GM12878 (cell line): ENCODE measurements around the gene EIF5A. TPM values are rescaled to one million over a fixed set of nuclear protein-coding genes. Genes with fewer than 3 reads are reported as not detected.

ENCODE experiments used
- ATAC-seq: fragments of 200-7000 bp; cut with Tn5 transposase; 3 replicates; pipeline ENCODE4 v1.9.1; 2020; ENCODE audit warnings: mild to moderate bottlenecking, moderate library complexity
- BruUV-seq: library from RNA; stranded (reverse); fragments of 400-500 nt; replicated peaks from 2 replicates; lab custom pipeline; 2021; lab: Mats Ljungman, UMichigan
- CTCF ChIA-PET: fragments of 300-600 bp; sonication (Branson Sonifier 250); formaldehyde crosslinking; extraction: SDS; loops from one replicate; lab custom pipeline; 2021; ENCODE audit warnings: inconsistent platforms; lab: Yijun Ruan, JAX
- POLR2A ChIA-PET: fragments of 350-600 bp; formaldehyde crosslinking; extraction: SDS; loops from one replicate; lab custom pipeline; 2021; ENCODE audit warnings: inconsistent platforms; lab: Charles Lee
- RAD21 ChIA-PET: fragments of 300-600 bp; sonication (Branson Sonifier 250); formaldehyde crosslinking; loops from one replicate; lab custom pipeline; 2023; ENCODE audit warnings: antibody characterized with exemption; ENCODE audit not compliant: unreplicated experiment; lab: Charles Lee
- SMC1A ChIA-PET: fragments of 300-600 bp; sonication (Branson Sonifier 250); formaldehyde crosslinking; loops from one replicate; lab custom pipeline; 2023; ENCODE audit not compliant: unreplicated experiment, uncharacterized antibody; lab: Charles Lee
- DNase-seq: peaks from one replicate; pipeline ENCODE4 v3.0.0-alpha.2; 2011; ENCODE audit warnings: low read depth, low spot score
- FAIRE-seq: peaks from 3 replicates; lab custom pipeline; 2011; peaks lifted over from hg19 to GRCh38; lab: Jason Lieb, UNC
- H2AFZ ChIP-seq: 2 replicates; pipeline ENCODE4 v1.6.0; 2011; ENCODE audit warnings: low read depth, low read length, control low read depth; ENCODE audit not compliant: control insufficient read depth
- H3K27ac ChIP-seq: 2 replicates; pipeline ENCODE4 v1.5.1; 2011; ENCODE audit warnings: control low read depth; ENCODE audit not compliant: control insufficient read depth, insufficient read depth
- H3K27me3 ChIP-seq, 2 experiments: replicated peaks in 1 of 2; 2 replicates each; pipeline versions ENCODE4 v1.6.0 to v1.6.1; 2011; ENCODE audit warnings: low read length in 1 of 2; ENCODE audit not compliant: control insufficient read depth in 2 of 2, insufficient read depth in 2 of 2
- H3K36me3 ChIP-seq, 2 experiments: 2 replicates each; pipeline ENCODE4 v1.5.1; 2011; ENCODE audit warnings: low read length in 1 of 2; ENCODE audit not compliant: control insufficient read depth in 2 of 2, insufficient read depth in 2 of 2
- H3K4me1 ChIP-seq: 2 replicates; pipeline ENCODE4 v1.6.1; 2011; ENCODE audit warnings: mild to moderate bottlenecking, low read length, moderate library complexity, mixed read lengths; ENCODE audit not compliant: control insufficient read depth, insufficient read depth
- H3K4me2 ChIP-seq: 2 replicates; pipeline ENCODE4 v1.6.0; 2011; ENCODE audit warnings: control low read depth; ENCODE audit not compliant: control insufficient read depth, insufficient read depth
- H3K4me3 ChIP-seq: fragments of 200-600 bp; sonication (generic); 2 replicates; pipeline ENCODE4 v1.5.1; 2016
- H3K79me2 ChIP-seq: 2 replicates; pipeline ENCODE4 v1.6.0; 2011; ENCODE audit warnings: low read length; ENCODE audit not compliant: control insufficient read depth, insufficient read depth
- H3K9ac ChIP-seq: 2 replicates; pipeline ENCODE4 v1.8.0; 2011; ENCODE audit warnings: low read length, control low read depth, mixed read lengths; ENCODE audit not compliant: control insufficient read depth, insufficient read depth
- H3K9me3 ChIP-seq: replicated peaks from 3 replicates; pipeline ENCODE4 v1.5.1; 2011; ENCODE audit warnings: mild to moderate bottlenecking, low read length; ENCODE audit not compliant: control insufficient read depth, insufficient read depth
- H4K20me1 ChIP-seq: 2 replicates; pipeline ENCODE4 v1.6.0; 2011; ENCODE audit not compliant: control insufficient read depth, insufficient read depth
- ATF2 ChIP-seq: IDR thresholded peaks from 2 replicates; pipeline ENCODE4 v1.6.1; 2012; ENCODE audit warnings: low read length, inconsistent platforms
- BACH1 ChIP-seq: fragments of 450-650 bp; IDR thresholded peaks from 2 replicates; pipeline ENCODE4 v1.6.1; 2017; ENCODE audit warnings: mild to moderate bottlenecking, borderline replicate concordance
- HSF1 ChIP-seq: fragments of 150-350 bp; IDR thresholded peaks from 2 replicates; pipeline ENCODE4 v1.6.1; 2014; ENCODE audit warnings: mild to moderate bottlenecking, low read depth, low read length
- POLR2A ChIP-seq: IDR thresholded peaks from 2 replicates; pipeline ENCODE4 v1.6.1; 2011; ENCODE audit warnings: low read depth, mild to moderate bottlenecking, low read length
- WGBS: methylation state at CpG from one replicate; pipeline ENCODE4 v1.1.6; 2016; ENCODE audit warnings: low lambda C conversion rate; ENCODE audit not compliant: insufficient replicate concordance, insufficient coverage; ENCODE audit errors: missing lambda C conversion rate; 5-methylcytosine and 5-hydroxymethylcytosine counted together
- in situ Hi-C: fragments of 300-500 bp; cut with MboI; formaldehyde crosslinking; loops from 9 replicates; pipeline ENCODE4 v1.14.3; 2018; ENCODE audit warnings: mixed read lengths
- intact Hi-C: fragments of 100-400 bp; cut with micrococcal nuclease; formaldehyde crosslinking; loops from one replicate; pipeline ENCODE4 v1.14.2; 2022; ENCODE audit not compliant: unreplicated experiment
- polyA plus RNA-seq, 11 experiments: library from polyadenylated mRNA; depleted of rRNA in 4 of 11; unstranded in 6 of 11; stranded (reverse) in 5 of 11; fragments of >200 nt; fragmentation: Nextera tagmentation in 4 of 11; fragmentation: Illumina TruSeq in 1 of 11; extraction: Ambion mirVana in 4 of 11; extraction: Trizol in 1 of 11; gene quantifications; 1 replicate in 1 of 11; 2 replicates in 10 of 11; pipeline versions ENCODE4 v1.2.1 to v1.2.3, GENCODE V29; 2011 to 2016; ENCODE audit warnings: inconsistent platforms in 2 of 11, missing spikeins in 2 of 11, low read depth in 1 of 11
- total RNA-seq, 4 experiments: library from RNA; depleted of rRNA in 3 of 4; stranded (reverse); fragments of >200 nt in 3 of 4; fragmentation: Illumina TruSeq in 1 of 4; extraction: Trizol in 1 of 4; gene quantifications; 2 replicates each; pipeline versions ENCODE4 v1.2.1 to v1.2.3, GENCODE V29; 2013 to 2021

EIF5A gene
- total and polyA plus RNA-seq, 10 of the 15 experiments (the other 5 are each of a cell fraction or from before 2014, with no cell fraction given): 26.5 to 1,792 (median 944) TPM

- TF ChIP-seq HSF1: no peak
- no peak for TF ChIP-seq ATF2
Measured at GRCh38 chr17:7326186-7326585, 18.8 kb downstream of the EIF5A start (continued).

GRCh38 chr17:7327056-7327455, 19.6 kb downstream of the EIF5A start:
- no peak overlapping the region for H3K4me3 ChIP-seq

More at GRCh38 chr17:7327056-7327455, 19.6 kb downstream of the EIF5A start:
- FAIRE-seq: no peak
- no peaks in the 10 kb centered on the region for H3K9me3 ChIP-seq
- H3K79me2 ChIP-seq: peaks cover 17% of the 10 kb centered on the region
- TF ChIP-seq POLR2A (no peak), BACH1 (no peak)
- TF ChIP-seq, all 136 proteins: peak for 0
- no peak overlapping the region for H3K9ac ChIP-seq
- H3K27me3 ChIP-seq: no peaks in the 10 kb centered on the region
- in situ Hi-C loops (no loop called here), intact Hi-C loops (no loop called here)
- TSS peak; percentile 30 for BruUV-seq
- RAD21 ChIA-PET: interaction anchor here (1.5 to 2.2 kb wide), 2 partner anchors 10 to 27 kb away, joined by 3 to 10 read pairs; partner anchors contain the start of gene ACAP1
- no peak overlapping the region for H3K27ac ChIP-seq
- no peak overlapping the region for H3K4me2 ChIP-seq
- SMC1A ChIA-PET: interaction anchor here (0.9 to 3.5 kb wide), 2 partner anchors 10 to 77 kb away, joined by 3 to 21 read pairs; partner anchors contain the start of genes ACAP1 and TMEM256
- CTCF ChIA-PET: interaction anchor here (0.7 to 7.9 kb wide), 4 partner anchors 10 to 109 kb away, joined by 3 to 49 read pairs (median 25); partner anchors contain the start of gene ACAP1
- POLR2A ChIA-PET: interaction anchor here (3.2 kb wide), 1 partner anchor 10 kb away, joined by 21 read pairs; the partner anchor contains the start of gene ACAP1
- WGBS: 97% methylated on average over 7 of the region's 7 CpGs
- H3K36me3 ChIP-seq: peaks cover 6 to 20% of the 10 kb centered on the region in 2 experiments; a peak in 3 of 4 replicates
- ATAC-seq (no peak), DNase-seq (no peak)
- no peak overlapping the region for H2AFZ ChIP-seq
- H4K20me1 ChIP-seq: no peaks in the 10 kb centered on the region
- H3K4me1 ChIP-seq: peaks cover 23% of the 10 kb centered on the region
